Progenitor cell of endocrine pancreas (in vitro differentiated cells): ENCODE measurements around the gene ORM2. TPM values are rescaled to one million over a fixed set of nuclear protein-coding genes. Genes with fewer than 3 reads are reported as not detected.

ENCODE experiments used
- DNase-seq: peaks from one replicate; pipeline ENCODE4 v3.0.0; 2021; ENCODE audit warnings: low spot score; ENCODE audit not compliant: unreplicated experiment
- H3K27ac Mint-ChIP-seq: 2 replicates; pipeline ENCODE4 v1.8.0; 2021; ENCODE audit warnings: mild to moderate bottlenecking, moderate library complexity, mixed read lengths
- H3K27me3 Mint-ChIP-seq: 2 replicates; pipeline ENCODE4 v1.8.0; 2021; ENCODE audit warnings: mixed read lengths
- H3K36me3 Mint-ChIP-seq: 2 replicates; pipeline ENCODE4 v1.8.0; 2022; ENCODE audit warnings: mixed read lengths; ENCODE audit not compliant: insufficient read depth
- H3K4me1 Mint-ChIP-seq: 2 replicates; pipeline ENCODE4 v1.8.0; 2021; ENCODE audit warnings: low read depth, mixed read lengths
- H3K4me3 Mint-ChIP-seq: 2 replicates; pipeline ENCODE4 v1.8.0; 2021; ENCODE audit warnings: low read depth, mild to moderate bottlenecking, moderate library complexity, mixed read lengths
- H3K9me3 Mint-ChIP-seq: 2 replicates; pipeline ENCODE4 v1.8.0; 2021; ENCODE audit warnings: low read depth, mixed read lengths
- CTCF ChIP-seq: fragments of 200-600 bp; sonication (generic); IDR thresholded peaks from one replicate; pipeline ENCODE4 v1.5.0; 2021; ENCODE audit warnings: antibody characterized with exemption, mild to moderate bottlenecking; ENCODE audit not compliant: unreplicated experiment
- total RNA-seq: library from RNA; stranded (reverse); gene quantifications from 2 replicates; pipeline ENCODE4 v1.2.1, GENCODE V29; 2021

Gene ORM2
- total RNA-seq, 1 donor from 2014 or later = 5.4 TPM

GRCh38 chr9:114373960-114374730 is 44.5 kb downstream of the ORM2 start:
- no peak for DNase-seq
- no peak overlapping the region for H3K4me3 Mint-ChIP-seq
- peaks cover 5% of the 10 kb centered on the region for H3K36me3 Mint-ChIP-seq
- TF ChIP-seq CTCF = no peak
- no peak overlapping the region for H3K27ac Mint-ChIP-seq
- H3K4me1 Mint-ChIP-seq = no peaks in the 10 kb centered on the region
- no peaks in the 10 kb centered on the region for H3K9me3 Mint-ChIP-seq
- H3K27me3 Mint-ChIP-seq = no peaks in the 10 kb centered on the region

GRCh38 chr9:114374936-114375335 is 45.3 kb downstream of the ORM2 start:
- DNase-seq = no peak
- peaks cover 4% of the 10 kb centered on the region for H3K36me3 Mint-ChIP-seq
- H3K4me3 Mint-ChIP-seq = no peak overlapping the region
- no peak for TF ChIP-seq CTCF
- no peaks in the 10 kb centered on the region for H3K4me1 Mint-ChIP-seq
- no peaks in the 10 kb centered on the region for H3K27me3 Mint-ChIP-seq
- no peak overlapping the region for H3K27ac Mint-ChIP-seq
- no peaks in the 10 kb centered on the region for H3K9me3 Mint-ChIP-seq

GRCh38 chr9:114375386-114376175 is 45.9 kb downstream of the ORM2 start:
- no peak overlapping the region for H3K27ac Mint-ChIP-seq
- H3K27me3 Mint-ChIP-seq = no peaks in the 10 kb centered on the region
- no peaks in the 10 kb centered on the region for H3K4me1 Mint-ChIP-seq
- no peak for TF ChIP-seq CTCF
- peaks cover 7% of the 10 kb centered on the region for H3K36me3 Mint-ChIP-seq
- H3K9me3 Mint-ChIP-seq = no peaks in the 10 kb centered on the region
- no peak overlapping the region for H3K4me3 Mint-ChIP-seq
- no peak for DNase-seq

- no peak overlapping the region for H3K27ac Mint-ChIP-seq
- TF ChIP-seq CTCF = no peak
Observed at GRCh38 chr9:114376586-114377445, 47.1 kb downstream of the ORM2 start.

GRCh38 chr9:114378016-114378415 is 48.3 kb downstream of the ORM2 start:
- Mint-ChIP-seq H3K27me3 (no peaks in the 10 kb centered on the region), H3K4me1 (no peaks in the 10 kb centered on the region), H3K4me3 (no peak overlapping the region), H3K9me3 (no peaks in the 10 kb centered on the region), H3K27ac (no peak overlapping the region), H3K36me3 (peaks cover 7% of the 10 kb centered on the region)
- DNase-seq = no peak
- no peak for TF ChIP-seq CTCF

More at GRCh38 chr9:114376586-114377445, 47.1 kb downstream of the ORM2 start:
- DNase-seq = no peak
- Mint-ChIP-seq H3K4me1 (no peaks in the 10 kb centered on the region), H3K36me3 (peaks cover 7% of the 10 kb centered on the region), H3K4me3 (no peak overlapping the region), H3K9me3 (no peaks in the 10 kb centered on the region), H3K27me3 (no peaks in the 10 kb centered on the region)
